Kidney (tissue), 14 donors: ENCODE measurements around the gene IL31. TPM values are rescaled to one million over a fixed set of nuclear protein-coding genes. Genes with fewer than 3 reads are reported as not detected.
"Not testable (repeated sequence)": the region's sequence is repeated elsewhere in the genome, so short reads cannot be mapped to it uniquely, and the experiment has no call there.

ENCODE experiments used
- DNase-seq, 5 donors: peaks; one replicate each; pipeline ENCODE4 v3.0.0-alpha.2; 2013 to 2020
- FAIRE-seq: peaks from 2 replicates; lab custom pipeline; 2012; peaks lifted over from hg19 to GRCh38; lab: Jason Lieb, UNC
- H3K27ac ChIP-seq, 2 donors: one replicate each; pipeline ENCODE4 v1.7.0; 2013; ENCODE audit warnings: low read depth in 2 of 2, low read length in 2 of 2, inconsistent platforms in 1 of 2
- H3K27me3 ChIP-seq: one replicate; pipeline ENCODE4 v1.7.1; 2013; ENCODE audit warnings: low read length, inconsistent platforms; ENCODE audit not compliant: control insufficient read depth, insufficient read depth
- H3K36me3 ChIP-seq, 3 donors: one replicate each; pipeline versions ENCODE4 v1.7.0 to v1.7.1; 2013; ENCODE audit warnings: low read length in 3 of 3, control low read depth in 1 of 3, inconsistent platforms in 1 of 3; ENCODE audit not compliant: insufficient read depth in 3 of 3, control insufficient read depth in 2 of 3
- H3K4me1 ChIP-seq, 3 donors: one replicate each; pipeline versions ENCODE4 v1.7.0 to v1.7.1; 2013; ENCODE audit warnings: low read length in 3 of 3, inconsistent platforms in 1 of 3, low read depth in 1 of 3; ENCODE audit not compliant: control insufficient read depth in 2 of 3, insufficient read depth in 2 of 3
- H3K4me3 ChIP-seq, 3 donors: one replicate each; pipeline versions ENCODE4 v1.7.0 to v1.8.1; 2013; ENCODE audit warnings: low read length in 3 of 3, control low read depth in 1 of 3, inconsistent platforms in 1 of 3
- H3K9ac ChIP-seq, 3 donors: one replicate each; pipeline versions ENCODE4 v1.7.0 to v1.7.1; 2013; ENCODE audit warnings: low read length in 3 of 3, control low read depth in 1 of 3, inconsistent platforms in 1 of 3
- H3K9me3 ChIP-seq, 3 donors: one replicate each; pipeline versions ENCODE4 v1.7.0 to v1.7.1; 2013; ENCODE audit warnings: low read length in 3 of 3, control low read depth in 1 of 3, inconsistent platforms in 1 of 3; ENCODE audit not compliant: control insufficient read depth in 2 of 3, insufficient read depth in 1 of 3
- CTCF ChIP-seq: IDR thresholded peaks from 3 replicates; pipeline ENCODE4 v1.5.1; 2012; ENCODE audit warnings: mild to moderate bottlenecking, moderate library complexity, borderline replicate concordance; ENCODE audit not compliant: insufficient read depth; ENCODE audit errors: extremely low read depth
- intact Hi-C: fragments of 100-400 bp; cut with DNase I; formaldehyde crosslinking; loops from one replicate; pipeline ENCODE4 v1.11.1; 2022
- polyA plus RNA-seq: library from polyadenylated mRNA; stranded (reverse); fragments of 350-450 nt; fragmentation: Illumina TruSeq; extraction: RNeasy Lipid Tissue Mini Kit (QIAGEN cat#74804); gene quantifications from one replicate; pipeline ENCODE4 v1.2.3, GENCODE V29; 2014; ENCODE audit warnings: low read depth, low replicate concordance; ENCODE audit not compliant: insufficient read depth
- total RNA-seq: library from RNA; stranded (reverse); fragmentation: NEBNext Ultra II Directional; extraction: Animal tissue kit (Norgen Biotek cat#: 25700); gene quantifications from one replicate; pipeline ENCODE4 v1.2.1, GENCODE V29; 2021
- donor health status: control.
- donor health status: control.
- donor health status: control.
- donor health status: control.
- donor health status: control.
- donor health status: DM: yes; HTN: yes; CAD: no.
- donor health status: Normal renal cell carcinoma (clear cell type).

IL31 gene
- total and polyA plus RNA-seq, 2 donors from 2014 or later, result not detected

DNA sequence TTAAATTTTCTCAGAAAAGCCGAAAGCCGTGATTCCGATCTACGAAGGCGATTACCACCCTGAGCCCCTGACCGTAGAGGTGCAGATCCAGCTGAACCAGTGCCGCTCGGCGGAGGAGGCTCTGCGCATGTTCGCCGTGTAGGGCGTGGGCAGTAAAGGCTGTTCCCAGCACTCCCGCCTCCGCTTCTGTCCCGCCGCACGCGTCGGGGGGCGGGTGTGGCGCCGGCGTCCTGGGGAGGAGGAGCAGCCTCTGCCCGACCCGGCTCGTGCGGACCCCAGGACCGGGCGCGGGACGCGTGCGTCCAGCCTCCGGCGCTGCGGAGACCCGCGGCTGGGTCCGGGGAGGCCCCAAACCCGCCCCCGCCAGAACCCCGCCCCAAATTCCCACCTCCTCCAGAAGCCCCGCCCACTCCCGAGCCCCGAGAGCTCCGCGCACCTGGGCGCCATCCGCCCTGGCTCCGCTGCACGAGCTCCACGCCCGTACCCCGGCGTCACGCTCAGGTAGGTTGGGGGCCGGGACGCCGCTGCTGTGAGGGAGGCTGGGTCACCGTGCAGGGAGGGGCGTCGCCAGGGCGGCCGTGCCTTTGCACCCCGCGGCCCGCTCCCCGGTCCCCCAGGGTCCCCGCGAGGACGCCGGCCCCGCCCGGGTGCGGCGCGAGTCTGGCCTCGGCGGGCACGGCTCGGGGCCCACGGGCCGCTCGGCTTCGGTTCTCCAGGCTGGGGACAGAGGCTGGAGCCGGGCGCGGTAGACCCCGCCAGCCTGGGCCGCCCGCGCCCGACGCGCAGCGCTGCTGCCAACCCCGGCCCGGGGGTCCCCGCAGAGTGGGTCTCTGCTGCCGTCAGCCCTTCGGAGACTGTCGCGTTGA lies 29.5 kb upstream of the IL31 start, which contains the start of gene B3GNT4:
Gene B3GNT4 (plus strand): TSS at position 409 of the 866 bp plus-strand sequence. CDS start 910 bp downstream, outside the sequence.
- Histone ChIP-seq H3K36me3 (peaks cover 0 to 9% (median 9%) of the 10 kb centered on the region in 3 donors), H3K9me3 (no peaks in the 10 kb centered on the region), H3K9ac (no peak within 1 kb of the TSS), H3K4me3 (peak within 1 kb of the TSS; percentile 48 to 74 (median 66)), H3K4me1 (peaks cover 0 to 7% (median 0%) of the 10 kb centered on the region in 3 donors), H3K27ac (no peak within 1 kb of the TSS), H3K27me3 (peaks cover 4% of the 10 kb centered on the region)
- peak; percentile 56 to 87 (median 79) for DNase-seq
- FAIRE-seq, result no peak
- intact Hi-C loops, result no loop called here
- TF ChIP-seq CTCF, result no peak

GRCh38 chr12:122202811-122203210 lies 28.8 kb upstream of the IL31 start:
- H3K36me3 ChIP-seq, H3K4me1 ChIP-seq, intact Hi-C loops, H3K9me3 ChIP-seq, H3K9ac ChIP-seq, H3K27ac ChIP-seq, FAIRE-seq, H3K27me3 ChIP-seq: not testable (repeated sequence)
- DNase-seq, result peak in 1 of 5 donors; percentile 32
- H3K4me3 ChIP-seq, result peak overlapping the region in 2 of 3 donors; percentile 66 to 74

GRCh38 chr12:122202017-122202416 lies 28.0 kb upstream of the IL31 start:
- no peak overlapping the region for H3K27ac ChIP-seq
- peaks cover 4% of the 10 kb centered on the region for H3K27me3 ChIP-seq
- TF ChIP-seq CTCF, result no peak
- intact Hi-C loops, result no loop called here
- DNase-seq, result no peak
- no peak overlapping the region for H3K4me3 ChIP-seq
- no peak for FAIRE-seq
- peaks cover 0 to 7% (median 0%) of the 10 kb centered on the region in 3 donors for H3K4me1 ChIP-seq
- no peaks in the 10 kb centered on the region for H3K9me3 ChIP-seq
- no peak overlapping the region for H3K9ac ChIP-seq
- no peaks in the 10 kb centered on the region for H3K36me3 ChIP-seq

DNA sequence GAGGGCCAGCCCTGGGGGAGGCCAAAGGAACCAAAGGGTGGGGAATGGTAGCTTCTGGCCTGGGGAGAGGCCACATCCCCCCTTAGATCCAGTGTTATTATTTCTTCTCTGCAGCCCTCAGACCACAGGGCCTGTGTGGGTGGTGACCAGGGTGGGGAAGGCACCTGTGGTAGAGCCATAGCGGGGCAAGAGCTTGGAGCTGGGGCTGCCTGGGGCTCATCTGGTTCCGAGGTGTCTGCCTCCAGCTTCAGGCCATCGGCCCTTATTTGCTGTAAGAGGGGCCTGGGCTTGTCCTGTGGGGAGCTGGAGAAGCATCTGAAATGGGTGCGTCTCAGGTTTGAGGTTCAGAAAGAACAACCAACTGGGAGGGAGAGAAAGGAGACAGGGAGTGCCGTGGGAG lies 27.4 kb upstream of the IL31 start:
- Histone ChIP-seq H3K27me3 (peaks cover 4% of the 10 kb centered on the region), H3K36me3 (no peaks in the 10 kb centered on the region), H3K4me3 (no peak overlapping the region), H3K9ac (no peak overlapping the region), H3K9me3 (no peaks in the 10 kb centered on the region), H3K4me1 (peaks cover 0 to 7% (median 0%) of the 10 kb centered on the region in 3 donors), H3K27ac (no peak overlapping the region)
- no peak for DNase-seq
- intact Hi-C loops, result no loop called here
- FAIRE-seq, result no peak
- TF ChIP-seq CTCF, result no peak
